Sigmoid colon (tissue), 7 donors: ENCODE measurements around the gene PCGF2. TPM values are rescaled to one million over a fixed set of nuclear protein-coding genes. Genes with fewer than 3 reads are reported as not detected.
A peak's percentile ranks its signal among the peaks of the same experiment; 100 is the strongest.

Source experiments
- DNase-seq: peaks from one replicate; pipeline ENCODE4 v3.0.0-alpha.2; 2019
- H3K27ac ChIP-seq, 4 donors: fragments of 200-600 bp; sonication (generic); one replicate each; pipeline ENCODE4 v1.5.1; 2016 to 2019; ENCODE audit warnings: mild to moderate bottlenecking in 1 of 4
- H3K27me3 ChIP-seq, 3 donors: fragments of 200-600 bp; sonication (generic); one replicate each; pipeline ENCODE4 v1.5.1; 2019; ENCODE audit warnings: mild to moderate bottlenecking in 1 of 3
- H3K36me3 ChIP-seq, 4 donors: fragments of 200-600 bp; sonication (generic); one replicate each; pipeline ENCODE4 v1.5.1; 2016 to 2019
- H3K4me1 ChIP-seq, 4 donors: fragments of 200-600 bp; sonication (generic); one replicate each; pipeline ENCODE4 v1.5.1; 2017 to 2019
- H3K4me3 ChIP-seq, 4 donors: fragments of 200-600 bp; sonication (generic); one replicate each; pipeline ENCODE4 v1.5.1; 2017 to 2019; ENCODE audit warnings: mild to moderate bottlenecking in 2 of 4, moderate library complexity in 1 of 4
- H3K9me3 ChIP-seq, 4 donors: fragments of 200-600 bp in 3 of 4; sonication (generic) in 3 of 4; one replicate each; pipeline versions ENCODE4 v1.5.1 to v1.6.1; 2013 to 2019
- EP300 ChIP-seq, 4 donors: sonication (generic); formaldehyde crosslinking; IDR thresholded peaks; one replicate each; pipeline ENCODE4 v1.6.1; 2017; ENCODE audit warnings: antibody characterized with exemption in 4 of 4
- POLR2A ChIP-seq, 2 donors: fragments of 450-650 bp; IDR thresholded peaks; one replicate each; pipeline ENCODE4 v1.6.1; 2016; ENCODE audit warnings: antibody characterized with exemption in 2 of 2, mild to moderate bottlenecking in 2 of 2, moderate library complexity in 2 of 2
- POLR2AphosphoS5 ChIP-seq, 4 donors: sonication (generic); formaldehyde crosslinking; IDR thresholded peaks; one replicate each; pipeline ENCODE4 v1.6.1; 2017; ENCODE audit warnings: antibody characterized with exemption in 4 of 4
- WGBS, 2 donors: extraction: QIAGEN DNeasy Blood & Tissue Kit; methylation state at CpG; one replicate each; pipeline ENCODE4 v1.1.7; 2013; 5-methylcytosine and 5-hydroxymethylcytosine counted together
- intact Hi-C: fragments of 100-400 bp; cut with DNase I; formaldehyde crosslinking; loops from one replicate; pipeline ENCODE4 v1.15.1; 2023
- polyA plus RNA-seq, 3 donors: library from polyadenylated mRNA; stranded (reverse); fragments of 200-250 nt; gene quantifications; one replicate each; pipeline ENCODE4 v1.2.3, GENCODE V29; 2013
- total RNA-seq, 4 donors: library from RNA; depleted of rRNA; stranded (reverse); fragments of >200 nt; gene quantifications; one replicate each; pipeline ENCODE4 v1.1.0, GENCODE V29; 2016
- TF ChIP-seq, protein P1 (sequence below), 4 experiments: fragments of 450-650 bp in 3 of 4; fragments of 200-600 bp in 1 of 4; IDR thresholded peaks; one replicate each; pipeline ENCODE4 v1.5.1; 2016 to 2019; ENCODE audit warnings: antibody characterized with exemption in 4 of 4, mild to moderate bottlenecking in 3 of 4, moderate library complexity in 2 of 4
- donor health status: healthy with polysubstance abuse.
- donor health status: Bipolar disorder and iron deficiency.
- donor health status: healthy.

The PCGF2 gene
- total and polyA plus RNA-seq, 7 donors = 4.3 to 32.6 (median 8.9) TPM

DNA sequence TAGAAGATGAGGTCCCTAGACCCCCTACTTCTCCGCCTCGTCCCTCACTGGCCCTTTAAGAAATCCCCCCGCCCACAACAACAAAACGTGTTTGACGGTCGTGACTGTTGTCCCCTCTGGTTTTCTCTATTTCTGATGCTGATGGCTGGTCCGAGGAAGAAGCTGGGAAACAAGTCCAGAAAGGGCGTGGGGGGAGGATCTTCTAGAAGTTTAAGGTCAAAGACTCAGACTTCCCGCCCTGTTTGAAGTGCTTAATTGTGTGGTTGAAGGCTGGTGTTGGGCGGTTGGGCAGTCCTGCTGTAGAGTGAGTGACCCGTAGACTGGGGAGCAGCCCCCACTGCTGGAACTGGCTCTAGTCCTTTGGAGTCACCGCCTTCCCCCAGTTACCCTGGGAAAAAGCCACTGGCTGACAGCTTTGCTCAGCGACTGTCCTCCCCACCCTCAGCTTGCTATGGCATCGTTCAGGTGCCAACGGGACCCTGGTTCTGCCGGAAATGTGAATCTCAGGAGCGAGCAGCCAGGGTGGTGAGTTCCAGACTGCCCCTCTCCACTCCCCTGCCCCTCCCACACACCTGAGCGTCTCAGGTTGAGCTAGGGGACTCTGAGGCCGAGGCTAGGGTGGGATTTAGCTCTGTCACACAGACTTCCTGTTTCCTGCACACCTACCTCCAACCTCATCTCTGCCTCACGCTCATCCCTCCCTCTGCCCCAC, 41.5 kb downstream of the PCGF2 start:
- intact Hi-C loops = loop anchor here (2.0 kb wide), 1 partner anchor 22 kb away; no protein-coding TSS in a partner anchor
- 4 to 11% methylated on average over 20 of the region's 20 CpGs for WGBS, 2 donors

DNA sequence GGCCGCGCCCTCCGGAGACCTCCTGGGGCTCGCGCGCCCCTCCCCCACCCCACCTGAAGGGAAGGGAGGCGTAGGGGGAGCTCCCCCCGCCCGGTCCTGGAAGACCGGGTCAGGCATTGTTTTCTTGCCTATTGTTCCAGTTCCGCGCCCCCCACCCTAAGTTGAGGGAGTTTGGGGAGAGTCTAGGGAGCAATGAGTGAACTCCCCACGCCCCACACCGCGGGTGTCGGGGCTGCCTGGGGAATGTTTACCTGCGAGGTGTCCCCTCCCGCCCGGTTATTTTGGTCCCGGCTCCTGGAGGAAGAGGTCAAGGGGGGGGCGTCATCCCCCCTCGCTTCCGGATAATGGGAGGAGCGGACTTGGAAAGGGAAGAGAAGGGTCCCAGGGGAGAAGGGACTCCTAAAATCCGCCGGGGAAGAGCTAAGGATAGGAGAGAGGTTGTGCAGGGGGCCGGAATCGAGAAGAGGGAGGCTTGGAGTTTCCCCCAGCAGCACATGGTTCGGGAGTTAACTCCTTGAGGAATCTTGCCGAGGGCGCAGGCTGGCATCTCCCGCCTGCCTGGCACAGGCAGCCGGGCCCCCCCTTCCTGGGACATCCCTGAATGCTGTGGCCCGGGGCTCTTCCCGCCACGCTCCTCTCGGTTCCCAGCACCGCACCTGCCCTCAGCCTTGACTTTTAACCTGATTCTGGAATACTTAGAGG, 42.2 kb downstream of the PCGF2 start:
- DNase-seq = peak; percentile 87
- WGBS, 2 donors = 1% methylated on average over 38 of the region's 38 CpGs
- peaks cover 0 to 53% (median 32%) of the 10 kb centered on the region in 4 donors for H3K4me1 ChIP-seq
- intact Hi-C loops = loop anchor here (2.0 kb wide), 2 partner anchors 23 to 29 kb away; no protein-coding TSS in a partner anchor
- peak overlapping the region; percentile 81 to 98 (median 96) for H3K4me3 ChIP-seq
- H3K27ac ChIP-seq = peak overlapping the region; percentile 92 to 99 (median 96)
- no peak for TF ChIP-seq EP300 (IDR thresholded peaks at IDR 0.05)
- peak in 2 of 4 donors; percentile 33 to 35 for TF ChIP-seq POLR2AphosphoS5 (IDR thresholded peaks at IDR 0.05)
- H3K36me3 ChIP-seq = peaks cover 0 to 40% (median 14%) of the 10 kb centered on the region in 4 donors
- no peaks in the 10 kb centered on the region for H3K9me3 ChIP-seq
- no peaks in the 10 kb centered on the region for H3K27me3 ChIP-seq

More for the DNA sequence above, 41.5 kb downstream of the PCGF2 start:
- H3K4me3 ChIP-seq = peak overlapping the region; percentile 81 to 98 (median 96)
- no peaks in the 10 kb centered on the region for H3K9me3 ChIP-seq
- DNase-seq = no peak
- H3K27ac ChIP-seq = peak overlapping the region; percentile 92 to 99 (median 96)
- TF ChIP-seq EP300 (IDR thresholded peaks at IDR 0.05) (no peak), POLR2AphosphoS5 (IDR thresholded peaks at IDR 0.05) (no peak), POLR2A (IDR thresholded peaks at IDR 0.05) (no peak)
- TF ChIP-seq, protein P1, sequence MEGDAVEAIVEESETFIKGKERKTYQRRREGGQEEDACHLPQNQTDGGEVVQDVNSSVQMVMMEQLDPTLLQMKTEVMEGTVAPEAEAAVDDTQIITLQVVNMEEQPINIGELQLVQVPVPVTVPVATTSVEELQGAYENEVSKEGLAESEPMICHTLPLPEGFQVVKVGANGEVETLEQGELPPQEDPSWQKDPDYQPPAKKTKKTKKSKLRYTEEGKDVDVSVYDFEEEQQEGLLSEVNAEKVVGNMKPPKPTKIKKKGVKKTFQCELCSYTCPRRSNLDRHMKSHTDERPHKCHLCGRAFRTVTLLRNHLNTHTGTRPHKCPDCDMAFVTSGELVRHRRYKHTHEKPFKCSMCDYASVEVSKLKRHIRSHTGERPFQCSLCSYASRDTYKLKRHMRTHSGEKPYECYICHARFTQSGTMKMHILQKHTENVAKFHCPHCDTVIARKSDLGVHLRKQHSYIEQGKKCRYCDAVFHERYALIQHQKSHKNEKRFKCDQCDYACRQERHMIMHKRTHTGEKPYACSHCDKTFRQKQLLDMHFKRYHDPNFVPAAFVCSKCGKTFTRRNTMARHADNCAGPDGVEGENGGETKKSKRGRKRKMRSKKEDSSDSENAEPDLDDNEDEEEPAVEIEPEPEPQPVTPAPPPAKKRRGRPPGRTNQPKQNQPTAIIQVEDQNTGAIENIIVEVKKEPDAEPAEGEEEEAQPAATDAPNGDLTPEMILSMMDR (IDR thresholded peaks at IDR 0.05) = no peak
- H3K36me3 ChIP-seq = peaks cover 0 to 47% (median 21%) of the 10 kb centered on the region in 4 donors
- no peaks in the 10 kb centered on the region for H3K27me3 ChIP-seq
- peaks cover 0 to 46% (median 26%) of the 10 kb centered on the region in 4 donors for H3K4me1 ChIP-seq

DNA sequence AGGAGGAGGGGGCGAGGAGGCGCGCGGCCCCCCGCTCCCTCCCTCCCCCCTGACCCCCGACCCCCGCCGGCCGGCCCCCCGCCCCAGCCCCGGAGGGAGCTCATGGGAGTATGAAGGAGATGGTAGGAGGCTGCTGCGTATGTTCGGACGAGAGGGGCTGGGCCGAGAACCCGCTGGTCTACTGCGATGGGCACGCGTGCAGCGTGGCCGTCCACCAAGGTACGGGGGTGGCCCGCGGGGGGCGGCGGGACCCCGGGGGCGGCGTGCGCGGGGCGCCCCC, 42.7 kb downstream of the PCGF2 start:
- DNase-seq = no peak
- no peaks in the 10 kb centered on the region for H3K27me3 ChIP-seq
- WGBS, 2 donors = 0% methylated on average over 30 to 31 of the region's 32 CpGs
- peaks cover 0 to 36% (median 13%) of the 10 kb centered on the region in 4 donors for H3K36me3 ChIP-seq
- intact Hi-C loops = loop anchor here (2.0 kb wide), 1 partner anchor 29 kb away; no protein-coding TSS in a partner anchor
- H3K4me1 ChIP-seq = peaks cover 0 to 53% (median 33%) of the 10 kb centered on the region in 4 donors
- peak overlapping the region; percentile 92 to 99 (median 96) for H3K27ac ChIP-seq
- peak overlapping the region; percentile 81 to 98 (median 96) for H3K4me3 ChIP-seq
- TF ChIP-seq EP300 (IDR thresholded peaks at IDR 0.05) (no peak), POLR2AphosphoS5 (IDR thresholded peaks at IDR 0.05) (no peak), POLR2A (IDR thresholded peaks at IDR 0.05) (no peak)
- TF ChIP-seq, protein P1 (IDR thresholded peaks at IDR 0.05) = no peak
- H3K9me3 ChIP-seq = no peaks in the 10 kb centered on the region

DNA sequence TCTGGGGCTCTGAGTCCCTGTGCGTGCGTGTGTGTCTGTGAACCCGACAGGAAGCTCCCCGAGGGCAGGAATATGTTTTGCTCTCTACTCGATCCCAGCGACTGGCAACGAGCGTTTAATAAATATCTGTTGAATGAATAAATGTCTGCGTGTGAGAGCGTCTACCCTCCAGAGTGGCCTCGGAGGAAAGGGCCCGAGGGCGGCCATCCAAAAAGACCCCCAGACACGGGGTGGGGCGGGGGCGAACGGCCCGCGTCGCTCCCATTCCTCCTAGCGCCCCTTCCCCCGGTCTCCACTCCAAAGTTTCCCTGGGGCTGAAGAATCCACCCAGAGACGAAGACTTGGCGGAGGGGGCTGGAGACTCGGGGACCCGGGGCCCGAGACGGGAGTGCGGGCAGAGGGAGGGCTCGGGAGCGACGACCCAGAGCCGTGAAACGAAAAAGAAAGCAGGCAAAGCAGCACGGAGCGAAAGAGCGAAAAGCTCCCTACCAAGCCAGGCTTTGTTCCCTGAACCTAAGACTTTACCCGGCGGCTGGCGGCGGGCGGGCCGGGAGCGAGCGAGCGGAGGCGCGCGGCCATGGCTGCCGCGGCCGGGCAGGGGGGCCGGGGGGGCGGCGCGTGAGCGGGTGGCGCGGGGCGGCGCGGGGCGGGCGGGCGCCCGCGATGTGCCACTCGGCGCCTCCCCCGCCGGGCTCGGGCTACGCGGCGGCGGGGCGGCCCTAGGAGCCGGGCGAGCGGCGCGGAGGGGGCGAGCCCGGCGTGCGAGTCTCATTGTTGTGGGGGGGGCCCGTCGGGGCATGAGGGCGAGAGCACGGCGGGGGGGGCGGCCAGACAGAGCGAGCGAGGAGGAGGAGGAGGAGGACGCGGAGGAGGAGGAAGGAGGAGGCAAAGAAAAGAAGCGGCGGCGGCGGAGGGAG, 43.3 kb downstream of the PCGF2 start, which contains the start of gene MLLT6:
Gene MLLT6 (plus strand): TSS at position 668 of the 917 bp plus-strand sequence. CDS start 360 bp downstream, outside the sequence.
- intact Hi-C loops = loop anchor here (2.0 kb wide), 1 partner anchor 28 kb away; no protein-coding TSS in a partner anchor
- H3K4me1 ChIP-seq = peaks cover 0 to 53% (median 33%) of the 10 kb centered on the region in 4 donors
- 1% methylated on average over 100 of the region's 100 CpGs for WGBS, 2 donors
- peak within 1 kb of the TSS; percentile 81 to 98 (median 96) for H3K4me3 ChIP-seq
- DNase-seq = peak; percentile 91
- H3K27ac ChIP-seq = peak within 1 kb of the TSS; percentile 92 to 99 (median 96)
- H3K27me3 ChIP-seq = no peaks in the 10 kb centered on the region
- peaks cover 0 to 30% (median 10%) of the 10 kb centered on the region in 4 donors for H3K36me3 ChIP-seq
- TF ChIP-seq POLR2AphosphoS5 (IDR thresholded peaks at IDR 0.05) = peak in 3 of 4 donors; percentile 47 to 73 (median 57)
- TF ChIP-seq POLR2A (IDR thresholded peaks at IDR 0.05) = no peak
- no peaks in the 10 kb centered on the region for H3K9me3 ChIP-seq
